ENCODE results near the gene LRRC25. TPM values are rescaled to one million over a fixed set of nuclear protein-coding genes. Genes with fewer than 3 reads are reported as not detected.

LRRC25 gene
- total RNA-seq, 1 donor from 2014 or later, result 0.06 TPM

DNA sequence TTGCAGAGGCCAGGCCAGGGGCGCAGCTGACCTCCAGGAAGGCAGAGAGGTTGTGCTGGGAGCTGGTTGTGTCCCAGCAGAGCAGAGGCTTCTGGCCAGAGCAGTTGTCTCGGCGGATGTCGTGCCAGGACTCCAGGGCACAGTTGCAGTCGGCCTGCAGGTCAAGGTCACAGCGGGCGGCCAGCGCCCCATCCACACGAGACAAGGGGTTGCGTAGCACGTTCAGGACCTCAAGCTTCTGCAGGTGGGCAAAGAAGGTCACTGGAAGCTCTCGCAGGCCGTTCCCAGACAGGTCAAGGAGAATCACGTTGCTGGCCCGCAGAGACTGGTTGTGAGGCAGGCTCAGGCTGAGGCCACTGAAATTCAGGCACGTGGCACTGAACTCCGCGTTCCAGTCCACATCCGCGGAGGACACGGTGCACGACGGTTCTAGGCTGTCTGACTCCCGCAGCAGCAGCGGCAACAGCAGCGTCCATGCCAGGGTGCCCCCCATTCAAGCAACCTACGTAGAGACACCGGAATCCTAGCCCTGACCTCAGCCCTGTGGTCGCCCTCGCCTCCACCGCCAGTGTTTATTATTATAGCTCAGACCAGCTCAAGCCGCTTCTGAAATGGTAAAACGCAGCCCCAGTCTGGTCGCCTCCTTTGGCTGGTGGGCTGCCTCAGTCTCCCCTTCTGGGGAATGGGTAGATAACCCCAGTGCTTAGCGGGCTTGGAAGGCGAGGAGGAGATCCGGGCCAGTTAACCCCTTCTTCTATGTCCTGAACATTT, 766 bp downstream of the LRRC25 start:
- H3K4me3 ChIP-seq (ENCODE audit: low read depth, low read length), result no peak overlapping the region
- TF ChIP-seq, protein P1, sequence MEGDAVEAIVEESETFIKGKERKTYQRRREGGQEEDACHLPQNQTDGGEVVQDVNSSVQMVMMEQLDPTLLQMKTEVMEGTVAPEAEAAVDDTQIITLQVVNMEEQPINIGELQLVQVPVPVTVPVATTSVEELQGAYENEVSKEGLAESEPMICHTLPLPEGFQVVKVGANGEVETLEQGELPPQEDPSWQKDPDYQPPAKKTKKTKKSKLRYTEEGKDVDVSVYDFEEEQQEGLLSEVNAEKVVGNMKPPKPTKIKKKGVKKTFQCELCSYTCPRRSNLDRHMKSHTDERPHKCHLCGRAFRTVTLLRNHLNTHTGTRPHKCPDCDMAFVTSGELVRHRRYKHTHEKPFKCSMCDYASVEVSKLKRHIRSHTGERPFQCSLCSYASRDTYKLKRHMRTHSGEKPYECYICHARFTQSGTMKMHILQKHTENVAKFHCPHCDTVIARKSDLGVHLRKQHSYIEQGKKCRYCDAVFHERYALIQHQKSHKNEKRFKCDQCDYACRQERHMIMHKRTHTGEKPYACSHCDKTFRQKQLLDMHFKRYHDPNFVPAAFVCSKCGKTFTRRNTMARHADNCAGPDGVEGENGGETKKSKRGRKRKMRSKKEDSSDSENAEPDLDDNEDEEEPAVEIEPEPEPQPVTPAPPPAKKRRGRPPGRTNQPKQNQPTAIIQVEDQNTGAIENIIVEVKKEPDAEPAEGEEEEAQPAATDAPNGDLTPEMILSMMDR (conservative IDR thresholded peaks at IDR 0.05; ENCODE audit: low read depth, low read length), result no peak
- no peak for DNase-seq (ENCODE audit: low read depth)

DNA sequence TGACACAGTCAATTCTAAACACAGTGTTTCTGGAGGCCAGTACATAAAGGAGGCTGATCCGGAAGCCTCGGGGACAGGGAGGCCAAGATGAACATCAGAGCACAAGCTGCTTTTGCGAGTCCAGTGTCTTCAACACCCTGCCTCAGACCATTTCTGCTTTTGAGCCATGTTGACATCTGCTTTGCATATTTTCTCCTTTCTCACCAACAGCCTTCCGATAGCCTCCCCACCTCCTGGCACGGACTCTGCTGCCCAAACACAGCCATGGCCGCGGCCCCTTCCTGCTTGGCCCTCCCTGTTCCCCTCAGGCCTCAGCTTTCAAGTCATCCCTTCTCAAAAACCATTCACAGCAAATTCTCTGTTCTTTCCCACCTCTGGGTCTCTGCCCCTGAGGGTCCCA, 3.6 kb downstream of the LRRC25 start:
- H3K4me3 ChIP-seq (ENCODE audit: low read depth, low read length), result no peak overlapping the region
- TF ChIP-seq, protein P1 (conservative IDR thresholded peaks at IDR 0.05; ENCODE audit: low read depth, low read length), result no peak
- no peak for DNase-seq (ENCODE audit: low read depth)

DNA sequence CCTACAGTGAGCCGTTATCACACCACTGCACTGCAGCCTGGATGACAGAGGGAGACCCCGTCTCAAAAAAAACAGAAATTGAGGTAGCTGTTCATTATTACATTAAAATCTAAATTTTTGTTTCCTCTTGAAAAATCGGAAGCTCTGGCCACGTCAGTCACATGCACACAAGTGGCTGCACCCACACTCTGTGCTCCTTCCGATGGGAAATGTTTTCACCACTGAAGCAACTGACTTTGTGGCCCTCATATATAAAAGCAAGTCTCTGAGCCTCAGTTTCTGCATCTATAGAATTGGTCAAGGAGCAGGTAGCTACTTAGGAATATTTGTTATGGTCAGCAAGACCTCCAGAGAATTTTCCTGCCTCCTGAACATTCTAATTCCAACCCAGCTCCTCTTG, 4.5 kb downstream of the LRRC25 start:
- TF ChIP-seq, protein P1 (conservative IDR thresholded peaks at IDR 0.05; ENCODE audit: low read depth, low read length), result no peak
- no peak overlapping the region for H3K4me3 ChIP-seq (ENCODE audit: low read depth, low read length)
- DNase-seq (ENCODE audit: low read depth), result no peak

DNA sequence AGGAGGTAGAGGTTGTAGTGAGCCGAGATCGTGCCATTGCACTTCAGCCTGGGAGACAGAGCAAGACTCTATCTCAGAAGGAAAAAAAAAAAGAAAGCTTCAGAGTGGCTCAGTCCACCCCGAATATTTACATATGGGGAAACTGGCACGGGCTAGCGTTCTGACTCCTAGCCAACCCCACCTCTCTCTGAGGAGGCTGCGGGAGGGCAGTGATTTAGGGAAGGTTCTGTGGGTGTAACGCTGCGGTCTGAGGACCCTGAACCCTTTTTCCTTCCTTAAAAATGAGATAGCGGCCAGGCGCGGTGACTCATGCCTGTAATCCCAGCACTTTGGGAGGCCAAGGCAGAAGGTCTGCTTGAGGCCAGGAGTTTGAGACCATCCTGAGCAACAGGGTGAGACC, 5.0 kb downstream of the LRRC25 start:
- TF ChIP-seq, protein P1 (conservative IDR thresholded peaks at IDR 0.05; ENCODE audit: low read depth, low read length), result no peak
- H3K4me3 ChIP-seq (ENCODE audit: low read depth, low read length), result no peak overlapping the region
- DNase-seq (ENCODE audit: low read depth), result no peak

DNA sequence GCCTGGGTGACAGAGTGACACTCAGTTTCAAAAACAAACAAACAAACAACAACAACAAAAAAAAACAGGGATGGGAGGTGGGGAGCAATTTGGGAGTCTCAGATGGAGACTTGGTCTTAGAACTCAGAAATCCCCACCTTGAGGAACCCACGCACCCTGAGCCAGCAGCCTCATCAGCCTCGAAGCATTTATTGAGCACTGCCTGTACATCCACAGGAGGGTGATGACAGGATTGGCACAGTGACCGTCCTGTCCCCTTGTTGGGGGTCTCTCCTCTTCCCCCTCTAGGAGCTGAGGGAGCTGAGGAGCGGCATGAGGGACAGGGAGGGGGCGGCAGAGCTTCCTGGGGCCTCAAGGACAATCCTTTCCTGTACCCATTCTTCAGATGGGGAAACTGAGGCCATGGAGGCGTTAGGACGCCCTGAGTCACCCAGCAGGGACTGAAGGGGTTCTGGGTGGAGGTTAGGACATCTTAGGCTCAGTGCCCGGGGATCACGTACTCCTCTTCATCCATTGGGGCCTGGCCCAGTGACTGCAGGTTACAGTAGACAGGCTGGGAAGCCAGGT, 5.8 kb downstream of the LRRC25 start:
- TF ChIP-seq, protein P1 (conservative IDR thresholded peaks at IDR 0.05; ENCODE audit: low read depth, low read length), result no peak

DNA sequence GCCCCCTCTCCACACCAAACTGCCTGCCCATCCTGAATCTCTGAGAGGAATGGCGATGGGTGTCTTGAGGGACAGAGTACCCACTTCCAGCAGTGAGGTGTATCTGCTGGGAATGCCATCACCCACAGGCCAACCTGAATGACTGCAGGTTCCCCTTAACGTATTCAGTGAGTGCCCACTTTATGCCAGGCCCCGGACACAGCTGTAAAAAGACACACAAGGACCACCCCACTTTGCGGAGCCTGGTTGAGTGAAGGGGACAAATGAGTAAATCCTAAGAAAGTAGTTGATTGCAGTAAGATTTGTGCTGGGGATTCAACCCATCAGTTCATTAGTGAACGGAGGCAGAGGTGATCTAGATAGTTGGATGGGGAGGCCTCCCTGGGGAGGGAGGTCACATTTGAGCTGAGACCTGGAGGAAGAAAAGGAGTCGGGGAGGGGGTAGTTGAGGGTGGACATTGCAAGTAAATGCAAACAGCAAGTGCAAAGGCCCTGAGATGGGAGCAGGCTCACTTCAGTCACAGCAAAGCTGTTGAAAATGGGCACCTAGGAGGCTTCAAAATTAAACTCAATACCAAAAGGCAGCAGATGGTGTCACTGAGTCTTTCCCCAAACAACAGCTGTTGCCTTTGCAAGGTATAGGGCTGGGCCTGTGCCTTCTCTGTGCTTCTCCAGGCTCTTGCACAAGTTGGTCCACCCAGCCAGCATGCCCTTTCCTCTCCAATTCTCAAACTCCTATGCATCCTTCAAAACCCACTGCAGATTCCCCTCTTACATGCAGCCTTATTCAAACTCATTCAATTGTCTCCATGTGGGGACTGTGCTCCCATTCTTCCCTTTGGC, 7.1 kb downstream of the LRRC25 start:
- peak overlapping the region; percentile 85 for H3K4me3 ChIP-seq (ENCODE audit: low read depth, low read length)
- DNase-seq (ENCODE audit: low read depth), result no peak

More for the DNA sequence above, 5.8 kb downstream of the LRRC25 start:
- no peak overlapping the region for H3K4me3 ChIP-seq (ENCODE audit: low read depth, low read length)
- DNase-seq (ENCODE audit: low read depth), result no peak

More for the DNA sequence above, 7.1 kb downstream of the LRRC25 start:
- TF ChIP-seq, protein P1 (conservative IDR thresholded peaks at IDR 0.05; ENCODE audit: low read depth, low read length), result no peak

All from epithelial cell of proximal tubule (primary cell).